Liver (tissue), 3 donors: Measurements from ENCODE around the gene LAMA5.

Source experiments
- CTCF ChIP-seq: fragments of 150-350 bp; IDR thresholded peaks from 2 replicates; pipeline ENCODE4 v1.5.1; 2017; ENCODE audit warnings: improper control_type of control experiment, low read depth, low read length; ENCODE audit not compliant: missing input control
- EGR1 ChIP-seq, 2 donors: IDR thresholded peaks; 2 replicates each; pipeline ENCODE4 v1.6.1; 2016 to 2018; ENCODE audit warnings: antibody characterized with exemption in 2 of 2, low read depth in 2 of 2
- FOXA1 ChIP-seq: IDR thresholded peaks from 2 replicates; pipeline ENCODE4 v1.6.1; 2016; ENCODE audit warnings: antibody characterized with exemption
- GABPA ChIP-seq, 2 donors: IDR thresholded peaks in 1 of 2; conservative IDR thresholded peaks in 1 of 2; 2 replicates each; pipeline ENCODE4 v1.6.1; 2016; ENCODE audit warnings: antibody characterized with exemption in 2 of 2, mild to moderate bottlenecking in 1 of 2, moderate library complexity in 1 of 2
- HNF4A ChIP-seq, 2 donors: conservative IDR thresholded peaks; 2 replicates each; pipeline ENCODE4 v1.6.1; 2016; ENCODE audit warnings: antibody characterized with exemption in 2 of 2, mild to moderate bottlenecking in 2 of 2
- HNF4G ChIP-seq: IDR thresholded peaks from 2 replicates; pipeline ENCODE4 v1.6.1; 2016; ENCODE audit warnings: antibody characterized with exemption
- MAX ChIP-seq: IDR thresholded peaks from 2 replicates; pipeline ENCODE4 v1.6.1; 2016; ENCODE audit warnings: antibody characterized with exemption
- RAD21 ChIP-seq, 2 donors: IDR thresholded peaks; 2 replicates each; pipeline ENCODE4 v1.6.1; 2016; ENCODE audit warnings: antibody characterized with exemption in 2 of 2, mild to moderate bottlenecking in 2 of 2
- REST ChIP-seq: IDR thresholded peaks from 2 replicates; pipeline ENCODE4 v1.6.1; 2016; ENCODE audit warnings: antibody characterized with exemption, mild to moderate bottlenecking
- SP1 ChIP-seq: IDR thresholded peaks from 2 replicates; pipeline ENCODE4 v1.6.1; 2018; ENCODE audit warnings: antibody characterized with exemption, mild to moderate bottlenecking
- TAF1 ChIP-seq: conservative IDR thresholded peaks from 2 replicates; pipeline ENCODE4 v1.6.1; 2016; ENCODE audit warnings: antibody characterized with exemption, mild to moderate bottlenecking
- TF ChIP-seq, protein P1 (sequence below): IDR thresholded peaks from 2 replicates; pipeline ENCODE4 v1.6.1; 2016; ENCODE audit warnings: antibody characterized with exemption
- TF ChIP-seq, protein P2 (sequence below): IDR thresholded peaks from 2 replicates; pipeline ENCODE4 v1.6.1; 2016; ENCODE audit warnings: antibody characterized with exemption
- donor health status: healthy.
- donor health status: healthy.

GRCh38 chr20:62291251-62292066 is 75.7 kb downstream of the LAMA5 start:
- TF ChIP-seq SP1 (no peak), CTCF (no peak), RAD21 (IDR thresholded peaks at IDR 0.05) (no peak), REST (no peak), FOXA1 (no peak), GABPA (IDR thresholded peaks at IDR 0.05 in 1 of 2, conservative IDR thresholded peaks at IDR 0.05 in 1 of 2) (no peak), MAX (no peak), HNF4G (no peak), HNF4A (conservative IDR thresholded peaks at IDR 0.05) (no peak), EGR1 (IDR thresholded peaks at IDR 0.05; ENCODE audit: low read depth in 2 of 2) (no peak), TAF1 (no peak)
- TF ChIP-seq, protein P1, sequence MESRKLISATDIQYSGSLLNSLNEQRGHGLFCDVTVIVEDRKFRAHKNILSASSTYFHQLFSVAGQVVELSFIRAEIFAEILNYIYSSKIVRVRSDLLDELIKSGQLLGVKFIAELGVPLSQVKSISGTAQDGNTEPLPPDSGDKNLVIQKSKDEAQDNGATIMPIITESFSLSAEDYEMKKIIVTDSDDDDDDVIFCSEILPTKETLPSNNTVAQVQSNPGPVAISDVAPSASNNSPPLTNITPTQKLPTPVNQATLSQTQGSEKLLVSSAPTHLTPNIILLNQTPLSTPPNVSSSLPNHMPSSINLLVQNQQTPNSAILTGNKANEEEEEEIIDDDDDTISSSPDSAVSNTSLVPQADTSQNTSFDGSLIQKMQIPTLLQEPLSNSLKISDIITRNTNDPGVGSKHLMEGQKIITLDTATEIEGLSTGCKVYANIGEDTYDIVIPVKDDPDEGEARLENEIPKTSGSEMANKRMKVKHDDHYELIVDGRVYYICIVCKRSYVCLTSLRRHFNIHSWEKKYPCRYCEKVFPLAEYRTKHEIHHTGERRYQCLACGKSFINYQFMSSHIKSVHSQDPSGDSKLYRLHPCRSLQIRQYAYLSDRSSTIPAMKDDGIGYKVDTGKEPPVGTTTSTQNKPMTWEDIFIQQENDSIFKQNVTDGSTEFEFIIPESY: no peak
- TF ChIP-seq, protein P2, sequence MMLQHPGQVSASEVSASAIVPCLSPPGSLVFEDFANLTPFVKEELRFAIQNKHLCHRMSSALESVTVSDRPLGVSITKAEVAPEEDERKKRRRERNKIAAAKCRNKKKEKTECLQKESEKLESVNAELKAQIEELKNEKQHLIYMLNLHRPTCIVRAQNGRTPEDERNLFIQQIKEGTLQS: no peak
